AG09319 (cell line): Measurements from ENCODE around the gene ARHGAP26.

Experiments used
- DNase-seq: peaks from one replicate; pipeline ENCODE4 v3.0.0-alpha.2; 2010; ENCODE audit warnings: low read depth; ENCODE audit errors: extremely low read depth
- CTCF ChIP-seq: IDR thresholded peaks from 2 replicates; pipeline ENCODE4 v1.5.1; 2011; ENCODE audit warnings: low read depth, mild to moderate bottlenecking, inconsistent platforms, low read length, moderate library complexity

The ARHGAP26 gene

GRCh38 chr5:142828797-142829535 is 58.8 kb downstream of the ARHGAP26 start:
- TF ChIP-seq CTCF, result no peak
- DNase-seq, result no peak

- no peak for DNase-seq
- TF ChIP-seq CTCF, result no peak
Measured at GRCh38 chr5:142829801-142830220, 59.6 kb downstream of the ARHGAP26 start.

GRCh38 chr5:142830241-142831008 is 60.2 kb downstream of the ARHGAP26 start:
- TF ChIP-seq CTCF, result no peak
- no peak for DNase-seq

- no peak for TF ChIP-seq CTCF
- DNase-seq, result no peak
Measured at GRCh38 chr5:142831009-142831383, 60.8 kb downstream of the ARHGAP26 start.

GRCh38 chr5:142832263-142832662 is 62.1 kb downstream of the ARHGAP26 start:
- TF ChIP-seq CTCF, result no peak
- no peak for DNase-seq

- no peak for DNase-seq
- TF ChIP-seq CTCF, result no peak
Measured at GRCh38 chr5:142833517-142834449, 63.6 kb downstream of the ARHGAP26 start.
